Measurements from ENCODE around the gene PAH. TPM values are rescaled to one million over a fixed set of nuclear protein-coding genes. Genes with fewer than 3 reads are reported as not detected.

Gene PAH
- total and polyA plus RNA-seq, 2 of the 13 experiments (the other 11 are each of a cell fraction or from before 2014, with no cell fraction given) = 192 to 451 TPM

DNA sequence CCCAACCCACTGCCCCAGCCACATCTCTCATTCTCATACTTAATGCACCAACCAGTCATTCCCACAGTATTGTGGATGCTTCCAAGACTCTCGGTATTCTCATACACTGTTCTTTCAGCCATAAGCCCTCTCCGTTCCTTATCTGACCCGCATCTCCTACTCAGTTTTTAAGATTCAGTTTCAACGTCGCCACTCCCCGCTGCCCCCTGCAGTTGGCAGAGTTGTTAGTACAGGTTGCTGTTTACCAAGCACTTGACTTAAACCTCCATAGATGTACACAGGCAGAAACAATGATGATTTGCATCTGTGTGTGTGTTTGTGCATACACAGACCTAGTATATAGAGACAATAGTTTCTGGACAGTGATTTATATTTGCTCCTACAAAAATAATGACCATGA is 40.2 kb downstream of the PAH start:
- H2AFZ ChIP-seq (ENCODE audit: low read length) = no peak overlapping the region
- POLR2A ChIA-PET = no interaction called here
- no peaks in the 10 kb centered on the region for H3K4me1 ChIP-seq (ENCODE audit: insufficient read depth, low read length)
- no peak overlapping the region for H3K9ac ChIP-seq (ENCODE audit: insufficient read depth, low read depth, low read length)
- intact Hi-C loops (cut with micrococcal nuclease; ENCODE audit: unreplicated experiment) (no loop called here), in situ Hi-C loops (cut with HindIII; ENCODE audit: extremely low pct_ligation_motif_present, low pct_unique_long_range_greater_than_20kb) (no loop called here)
- 89% methylated on average over 6 of the region's 6 CpGs for WGBS (ENCODE audit: low lambda C conversion rate)
- no TSS peak for BruUV-seq (replicated peaks)
- peaks cover 5% of the 10 kb centered on the region for H3K79me2 ChIP-seq (ENCODE audit: insufficient read depth, low read length)
- peaks cover 40 to 84% of the 10 kb centered on the region in 2 experiments for H3K36me3 ChIP-seq (replicated peaks in 1 of 2; ENCODE audit: control insufficient read depth in 1 of 2, insufficient read depth in 2 of 2, low read length in 2 of 2)
- H3K27me3 ChIP-seq (ENCODE audit: control insufficient read depth in 1 of 2, insufficient read depth in 2 of 2, low read length in 2 of 2) = no peaks in the 10 kb centered on the region
- peak; percentile 34; the same call in 2 of the 3 replicates for ATAC-seq
- H3K4me2 ChIP-seq (ENCODE audit: low read depth, low read length) = no peak overlapping the region
- H3K27ac ChIP-seq (ENCODE audit: extremely low read length, insufficient read depth, low read length) = no peak overlapping the region
- CTCF ChIA-PET (ENCODE audit: low intra/inter-chr PET ratio, low total read pairs) = no interaction called here
- no peak for DNase-seq (ENCODE audit: low spot score)
- H3K9me3 ChIP-seq (ENCODE audit: low read length) = no peaks in the 10 kb centered on the region
- H3K4me3 ChIP-seq (replicated peaks in 1 of 3; ENCODE audit: insufficient read depth in 1 of 3, low read depth in 2 of 3, low read length in 3 of 3) = no peak overlapping the region
- no peak for FAIRE-seq
- no peaks in the 10 kb centered on the region for H4K20me1 ChIP-seq (ENCODE audit: insufficient read depth, low read length)
- TF ChIP-seq, protein P1, sequence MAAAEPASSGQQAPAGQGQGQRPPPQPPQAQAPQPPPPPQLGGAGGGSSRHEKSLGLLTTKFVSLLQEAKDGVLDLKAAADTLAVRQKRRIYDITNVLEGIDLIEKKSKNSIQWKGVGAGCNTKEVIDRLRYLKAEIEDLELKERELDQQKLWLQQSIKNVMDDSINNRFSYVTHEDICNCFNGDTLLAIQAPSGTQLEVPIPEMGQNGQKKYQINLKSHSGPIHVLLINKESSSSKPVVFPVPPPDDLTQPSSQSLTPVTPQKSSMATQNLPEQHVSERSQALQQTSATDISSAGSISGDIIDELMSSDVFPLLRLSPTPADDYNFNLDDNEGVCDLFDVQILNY (CRISPR knock-in tag; conservative IDR thresholded peaks at IDR 0.05) = no peak
- TF ChIP-seq MIXL1 (CRISPR knock-in tag; IDR thresholded peaks at IDR 0.05) (no peak), NFYB (CRISPR knock-in tag; IDR thresholded peaks at IDR 0.05) (no peak), ZNF780A (CRISPR knock-in tag; IDR thresholded peaks at IDR 0.05) (no peak), ZNF260 (CRISPR knock-in tag; IDR thresholded peaks at IDR 0.05; ENCODE audit: borderline replicate concordance, low read depth) (no peak), ZBTB10 (CRISPR knock-in tag; IDR thresholded peaks at IDR 0.05; ENCODE audit: borderline replicate concordance) (no peak), ZNF343 (CRISPR knock-in tag; IDR thresholded peaks at IDR 0.05) (no peak), ZBTB7A (CRISPR knock-in tag; IDR thresholded peaks at IDR 0.05) (no peak), KAT2B (IDR thresholded peaks at IDR 0.05; ENCODE audit: borderline replicate concordance, low read depth, low read length) (no peak), ZSCAN29 (CRISPR knock-in tag; conservative IDR thresholded peaks at IDR 0.05) (no peak), SAFB2 (CRISPR knock-in tag; IDR thresholded peaks at IDR 0.05; ENCODE audit: borderline replicate concordance, low read depth) (no peak), FOXA1 (IDR thresholded peaks at IDR 0.05) (no peak), FOXA1 (CRISPR knock-in tag; IDR thresholded peaks at IDR 0.05) (0 out of 2 replicates have a peak, but pooled peaks have one; percentile 28), NR3C1 (CRISPR knock-in tag; IDR thresholded peaks at IDR 0.05) (no peak), TEAD3 (CRISPR knock-in tag; optimal IDR thresholded peaks at IDR 0.05; ENCODE audit: borderline replicate concordance) (no peak), KLF13 (CRISPR knock-in tag; IDR thresholded peaks at IDR 0.05) (no peak), STAG1 (CRISPR knock-in tag; IDR thresholded peaks at IDR 0.05) (0 out of 2 replicates have a peak, but pooled peaks have one; percentile 3)
- TF ChIP-seq, protein P2, sequence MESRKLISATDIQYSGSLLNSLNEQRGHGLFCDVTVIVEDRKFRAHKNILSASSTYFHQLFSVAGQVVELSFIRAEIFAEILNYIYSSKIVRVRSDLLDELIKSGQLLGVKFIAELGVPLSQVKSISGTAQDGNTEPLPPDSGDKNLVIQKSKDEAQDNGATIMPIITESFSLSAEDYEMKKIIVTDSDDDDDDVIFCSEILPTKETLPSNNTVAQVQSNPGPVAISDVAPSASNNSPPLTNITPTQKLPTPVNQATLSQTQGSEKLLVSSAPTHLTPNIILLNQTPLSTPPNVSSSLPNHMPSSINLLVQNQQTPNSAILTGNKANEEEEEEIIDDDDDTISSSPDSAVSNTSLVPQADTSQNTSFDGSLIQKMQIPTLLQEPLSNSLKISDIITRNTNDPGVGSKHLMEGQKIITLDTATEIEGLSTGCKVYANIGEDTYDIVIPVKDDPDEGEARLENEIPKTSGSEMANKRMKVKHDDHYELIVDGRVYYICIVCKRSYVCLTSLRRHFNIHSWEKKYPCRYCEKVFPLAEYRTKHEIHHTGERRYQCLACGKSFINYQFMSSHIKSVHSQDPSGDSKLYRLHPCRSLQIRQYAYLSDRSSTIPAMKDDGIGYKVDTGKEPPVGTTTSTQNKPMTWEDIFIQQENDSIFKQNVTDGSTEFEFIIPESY (CRISPR knock-in tag; IDR thresholded peaks at IDR 0.05) = peak; percentile 89
- TF ChIP-seq, protein P3, sequence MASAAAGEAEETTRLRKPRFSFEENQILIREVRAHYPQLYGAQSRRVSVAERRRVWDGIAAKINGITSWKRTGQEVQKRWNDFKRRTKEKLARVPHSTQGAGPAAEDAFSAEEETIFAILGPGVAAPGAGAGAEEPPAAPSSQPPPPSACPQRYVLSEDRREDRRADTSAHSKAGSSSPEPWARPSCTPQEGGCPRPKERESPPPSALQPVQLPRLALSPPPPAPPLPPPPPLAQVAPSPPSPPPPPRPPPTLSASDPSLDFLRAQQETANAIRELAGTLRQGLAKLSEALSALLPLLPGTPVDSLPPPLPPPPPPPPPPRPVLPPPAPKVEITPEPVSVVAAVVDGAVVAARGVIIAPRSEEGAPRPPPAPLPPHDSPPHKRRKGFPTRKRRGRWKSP (CRISPR knock-in tag; IDR thresholded peaks at IDR 0.05) = no peak

Data from HepG2 (cell line).